GM19395 (cell line): ENCODE data around the gene TRAM1L1.

ENCODE experiments used
- ATAC-seq: cut with Tn5 transposase; IDR thresholded peaks from one replicate; pipeline ENCODE4 v1.9.1; 2021; ENCODE audit warnings: mild to moderate bottlenecking, moderate library complexity; ENCODE audit not compliant: unreplicated experiment

The TRAM1L1 gene

GRCh38 chr4:117084866-117085701 is at the start of gene TRAM1L1:
Gene TRAM1L1 (minus strand): TSS chr4:117085576. CDS start chr4:117085393, 183 bp downstream.
- ATAC-seq, result peak; percentile 69

- peak; percentile 79 for ATAC-seq
Observed at GRCh38 chr4:117134386-117134785, 49.0 kb upstream of the TRAM1L1 start.

GRCh38 chr4:117096886-117097285 is 11.5 kb upstream of the TRAM1L1 start:
- ATAC-seq, result no peak

DNA sequence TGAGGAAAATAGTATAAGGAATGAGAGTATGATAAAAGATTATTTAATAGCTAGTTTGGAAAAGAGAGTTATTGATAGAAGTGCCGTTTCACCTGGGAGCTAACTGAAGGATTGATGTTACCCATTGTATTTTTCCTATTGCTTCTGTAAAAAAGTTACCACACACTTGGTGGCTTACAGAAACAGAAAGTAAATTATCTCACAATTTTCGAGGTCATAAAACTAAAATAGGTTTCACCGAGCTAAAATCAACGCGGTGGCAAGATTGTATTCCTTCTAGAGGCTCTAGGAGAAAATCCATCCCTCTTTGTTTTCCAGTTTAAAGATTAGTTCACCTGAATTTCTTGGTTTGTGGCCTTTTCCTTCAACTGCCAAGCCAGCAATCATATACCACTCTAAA is 11.1 kb upstream of the TRAM1L1 start:
- no peak for ATAC-seq

DNA sequence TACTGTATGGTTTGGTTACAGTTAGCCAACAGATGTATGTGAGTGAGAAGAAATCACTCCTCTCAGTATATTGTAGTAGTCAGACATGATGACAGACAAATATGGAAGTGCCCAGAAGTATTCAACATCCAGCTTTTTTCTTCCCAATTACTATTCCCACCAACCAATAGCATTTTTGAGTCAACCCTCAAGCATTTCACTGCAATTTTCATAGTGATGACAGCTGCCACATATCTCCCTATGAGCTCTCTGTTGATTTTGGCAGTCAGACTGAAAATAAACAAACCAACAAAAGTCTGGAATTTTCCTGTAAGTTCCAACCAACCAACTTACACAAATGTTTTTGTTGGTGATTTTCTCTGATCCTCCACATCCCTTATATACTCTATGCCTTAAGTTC is 8.2 kb upstream of the TRAM1L1 start:
- no peak for ATAC-seq

GRCh38 chr4:117077760-117078159 is 7.6 kb downstream of the TRAM1L1 start:
- no peak for ATAC-seq

- no peak for ATAC-seq
Observed at GRCh38 chr4:117068120-117068519, 17.3 kb downstream of the TRAM1L1 start.

DNA sequence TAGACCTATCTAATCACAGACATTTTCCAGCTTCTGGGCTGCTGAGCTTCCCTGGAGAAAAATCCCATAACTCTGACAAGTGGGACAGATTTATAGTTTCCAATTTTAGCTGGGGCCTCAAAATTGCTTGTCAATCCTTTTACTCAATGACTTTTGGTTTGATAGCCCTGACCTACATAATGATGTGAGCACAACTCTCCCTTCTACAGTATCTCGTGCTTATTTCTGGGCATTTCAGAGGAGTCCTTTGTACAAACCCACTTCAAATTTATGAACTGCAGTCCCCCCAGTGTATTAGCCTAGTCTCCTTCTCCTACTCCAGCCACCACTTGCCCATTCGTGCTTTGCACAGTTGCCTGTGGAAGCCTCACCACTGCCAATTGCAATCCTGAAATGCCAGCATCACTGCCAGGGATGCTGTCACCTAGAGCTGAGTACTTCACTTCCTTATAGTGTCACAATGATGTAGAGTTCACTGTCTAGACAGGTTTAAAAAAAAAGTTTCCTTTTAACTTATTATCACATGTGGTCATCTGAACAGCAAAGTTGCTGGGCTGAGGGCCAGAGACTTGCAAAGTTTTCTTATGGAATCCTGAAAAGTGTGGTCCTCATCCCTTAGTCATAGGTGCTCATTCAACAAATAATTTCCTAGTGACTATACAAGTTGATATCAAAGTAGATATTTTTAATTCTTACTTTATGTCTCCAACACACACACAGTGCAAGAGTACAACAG is 21.2 kb downstream of the TRAM1L1 start:
- ATAC-seq, result no peak

GRCh38 chr4:117042962-117043361 is 42.4 kb downstream of the TRAM1L1 start:
- no peak for ATAC-seq
